Astrocyte of the cerebellum (primary cell): Measurements from ENCODE around the gene CRYL1.

Experiments used
- DNase-seq: peaks from one replicate; pipeline ENCODE4 v3.0.0-alpha.2; 2011; ENCODE audit warnings: low read depth
- H3K4me3 ChIP-seq: 2 replicates; pipeline ENCODE4 v1.5.1; 2011; ENCODE audit warnings: mild to moderate bottlenecking, low read depth, low read length, moderate library complexity
- CTCF ChIP-seq: IDR thresholded peaks from 2 replicates; pipeline ENCODE4 v1.5.1; 2012; ENCODE audit warnings: low read length, low read depth, moderate library complexity, mild to moderate bottlenecking; ENCODE audit errors: missing control alignments
- in situ Hi-C: cut with HindIII; loops from 2 replicates; pipeline ENCODE4 v1.10.0; 2017; ENCODE audit warnings: low sequenced_read_pairs

The CRYL1 gene

GRCh38 chr13:20416223-20416745 is 109.4 kb downstream of the CRYL1 start:
- no peak overlapping the region for H3K4me3 ChIP-seq
- no peak for DNase-seq
- no peak for TF ChIP-seq CTCF
- in situ Hi-C loops, result no loop called here

- DNase-seq, result no peak
- no peak for TF ChIP-seq CTCF
- H3K4me3 ChIP-seq, result no peak overlapping the region
- in situ Hi-C loops, result no loop called here
Observed at GRCh38 chr13:20415694-20416107, 110.0 kb downstream of the CRYL1 start.

- no peak for TF ChIP-seq CTCF
- in situ Hi-C loops, result no loop called here
- no peak for DNase-seq
- H3K4me3 ChIP-seq, result no peak overlapping the region
Observed at GRCh38 chr13:20415306-20415679, 110.4 kb downstream of the CRYL1 start.

GRCh38 chr13:20414546-20415305 is 110.9 kb downstream of the CRYL1 start:
- TF ChIP-seq CTCF, result no peak
- H3K4me3 ChIP-seq, result no peak overlapping the region
- in situ Hi-C loops, result no loop called here
- no peak for DNase-seq

GRCh38 chr13:20412691-20413355 is 112.8 kb downstream of the CRYL1 start:
- DNase-seq, result no peak
- in situ Hi-C loops, result no loop called here
- no peak overlapping the region for H3K4me3 ChIP-seq
- TF ChIP-seq CTCF, result no peak

GRCh38 chr13:20411638-20412342 is 113.9 kb downstream of the CRYL1 start:
- no peak for DNase-seq

More at GRCh38 chr13:20411638-20412342, 113.9 kb downstream of the CRYL1 start:
- TF ChIP-seq CTCF, result no peak
- in situ Hi-C loops, result no loop called here
- H3K4me3 ChIP-seq, result no peak overlapping the region
